ENCODE measurements around the gene CHRDL1.
"Not testable (repeated sequence)": the region's sequence is repeated elsewhere in the genome, so short reads cannot be mapped to it uniquely, and the experiment has no call there.

Gene CHRDL1

DNA sequence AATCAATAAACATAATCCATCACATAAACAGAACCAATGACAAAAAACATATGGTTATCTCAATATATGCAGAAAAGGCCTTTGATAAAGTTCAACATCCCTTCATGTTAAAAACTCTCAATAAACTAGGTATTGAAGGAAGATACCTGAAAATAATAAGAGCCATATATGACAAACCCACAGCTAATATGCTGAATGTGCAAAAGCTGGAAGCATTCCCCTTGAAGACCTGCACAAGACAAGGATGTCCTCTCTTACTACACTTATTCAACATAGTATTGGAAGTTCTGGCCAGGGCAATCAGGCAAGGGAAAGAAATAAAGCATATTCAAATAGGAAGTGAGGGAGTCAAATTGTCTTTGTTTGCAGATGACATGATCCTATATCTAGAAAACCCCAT is 141.3 kb downstream of the CHRDL1 start:
- not testable (repeated sequence) for DNase-seq

GRCh38 chrX:110646386-110646785 is 149.2 kb downstream of the CHRDL1 start:
- no peak for DNase-seq
